ENCODE results near the gene CRHR1.
"Not testable (repeated sequence)": the region's sequence is repeated elsewhere in the genome, so short reads cannot be mapped to it uniquely, and the experiment has no call there.

CRHR1 gene

DNA sequence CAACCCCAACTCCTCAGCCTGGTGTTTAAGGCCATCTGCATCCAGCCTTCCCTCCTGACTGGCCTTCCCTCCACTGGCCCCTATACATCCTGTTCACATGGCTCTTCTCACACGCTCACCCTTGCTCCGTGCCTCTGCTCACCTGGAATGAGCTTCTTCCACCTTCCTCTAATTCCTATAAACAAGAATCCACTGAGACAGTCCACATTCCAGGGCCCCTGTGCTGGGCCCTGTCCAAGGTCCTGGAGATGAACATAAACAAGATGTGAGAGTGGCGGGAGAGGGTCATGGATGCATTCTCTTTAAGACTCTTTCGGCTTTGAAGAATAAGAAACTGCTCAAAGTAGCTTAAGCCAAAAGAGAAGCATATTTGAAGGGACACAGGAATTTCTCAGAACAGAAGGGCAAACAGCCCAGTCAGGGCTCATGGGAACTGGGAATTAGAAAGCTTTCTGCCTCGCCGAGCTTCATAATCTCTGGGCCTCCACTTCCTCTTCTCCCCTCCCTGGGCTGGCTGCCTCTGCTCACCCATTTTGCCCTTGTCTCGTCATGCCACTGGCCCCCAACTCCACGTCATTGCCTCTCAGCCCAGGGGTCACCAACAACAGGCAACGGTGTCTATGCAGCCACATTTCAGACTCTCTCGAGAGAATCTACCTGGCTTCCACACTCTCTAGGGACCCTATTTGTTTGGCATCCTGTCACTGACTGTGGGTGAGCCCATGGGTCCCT lies 74.0 kb downstream of the CRHR1 start:
- no peak overlapping the region for H3K4me3 ChIP-seq (ENCODE audit: low read depth, low read length)
- H3K27me3 ChIP-seq (ENCODE audit: control insufficient read depth, insufficient read depth, low read length) = no peaks in the 10 kb centered on the region
- H3K9ac ChIP-seq = no peak overlapping the region
- peaks cover 5% of the 10 kb centered on the region for H3K4me1 ChIP-seq
- TF ChIP-seq, protein P1, sequence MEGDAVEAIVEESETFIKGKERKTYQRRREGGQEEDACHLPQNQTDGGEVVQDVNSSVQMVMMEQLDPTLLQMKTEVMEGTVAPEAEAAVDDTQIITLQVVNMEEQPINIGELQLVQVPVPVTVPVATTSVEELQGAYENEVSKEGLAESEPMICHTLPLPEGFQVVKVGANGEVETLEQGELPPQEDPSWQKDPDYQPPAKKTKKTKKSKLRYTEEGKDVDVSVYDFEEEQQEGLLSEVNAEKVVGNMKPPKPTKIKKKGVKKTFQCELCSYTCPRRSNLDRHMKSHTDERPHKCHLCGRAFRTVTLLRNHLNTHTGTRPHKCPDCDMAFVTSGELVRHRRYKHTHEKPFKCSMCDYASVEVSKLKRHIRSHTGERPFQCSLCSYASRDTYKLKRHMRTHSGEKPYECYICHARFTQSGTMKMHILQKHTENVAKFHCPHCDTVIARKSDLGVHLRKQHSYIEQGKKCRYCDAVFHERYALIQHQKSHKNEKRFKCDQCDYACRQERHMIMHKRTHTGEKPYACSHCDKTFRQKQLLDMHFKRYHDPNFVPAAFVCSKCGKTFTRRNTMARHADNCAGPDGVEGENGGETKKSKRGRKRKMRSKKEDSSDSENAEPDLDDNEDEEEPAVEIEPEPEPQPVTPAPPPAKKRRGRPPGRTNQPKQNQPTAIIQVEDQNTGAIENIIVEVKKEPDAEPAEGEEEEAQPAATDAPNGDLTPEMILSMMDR (IDR thresholded peaks at IDR 0.05) = no peak
- H2AFZ ChIP-seq = peak overlapping the region; percentile 68
- H3K9me3 ChIP-seq (ENCODE audit: control insufficient read depth, low read length) = no peaks in the 10 kb centered on the region
- no peak overlapping the region for H3K4me2 ChIP-seq (ENCODE audit: low read length)
- H3K36me3 ChIP-seq (ENCODE audit: control insufficient read depth, insufficient read depth, low read length) = no peaks in the 10 kb centered on the region
- no peaks in the 10 kb centered on the region for H3K79me2 ChIP-seq
- H3K27ac ChIP-seq = no peak overlapping the region

DNA sequence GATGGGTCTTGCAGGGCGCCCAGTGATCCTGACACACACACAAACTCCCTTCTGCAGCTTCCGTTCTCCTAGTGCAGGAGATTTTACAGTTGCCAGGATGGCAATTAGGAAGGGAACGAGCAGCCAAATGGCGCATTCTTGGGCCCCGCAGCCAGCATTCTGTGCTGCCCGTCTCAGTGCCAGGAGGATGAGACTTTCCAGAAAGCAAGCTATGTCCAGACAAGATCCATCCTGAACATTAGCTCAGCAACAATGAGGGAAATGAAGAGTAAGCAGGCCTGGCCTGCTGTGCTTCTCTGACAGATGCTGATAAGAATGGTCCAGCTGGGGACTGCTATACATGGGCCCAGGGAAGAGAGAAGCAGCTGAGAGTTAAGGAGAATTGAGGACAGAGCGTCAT lies 77.0 kb downstream of the CRHR1 start:
- Histone ChIP-seq H3K9ac (no peak overlapping the region), H3K4me3 (ENCODE audit: low read depth, low read length) (no peak overlapping the region), H3K4me1 (peaks cover 5% of the 10 kb centered on the region), H3K79me2 (no peaks in the 10 kb centered on the region), H3K27me3 (ENCODE audit: control insufficient read depth, insufficient read depth, low read length) (no peaks in the 10 kb centered on the region), H2AFZ (no peak overlapping the region), H3K27ac (no peak overlapping the region), H3K4me2 (ENCODE audit: low read length) (no peak overlapping the region), H3K9me3 (ENCODE audit: control insufficient read depth, low read length) (no peaks in the 10 kb centered on the region), H3K36me3 (ENCODE audit: control insufficient read depth, insufficient read depth, low read length) (no peaks in the 10 kb centered on the region)
- TF ChIP-seq, protein P1 (IDR thresholded peaks at IDR 0.05) = no peak

DNA sequence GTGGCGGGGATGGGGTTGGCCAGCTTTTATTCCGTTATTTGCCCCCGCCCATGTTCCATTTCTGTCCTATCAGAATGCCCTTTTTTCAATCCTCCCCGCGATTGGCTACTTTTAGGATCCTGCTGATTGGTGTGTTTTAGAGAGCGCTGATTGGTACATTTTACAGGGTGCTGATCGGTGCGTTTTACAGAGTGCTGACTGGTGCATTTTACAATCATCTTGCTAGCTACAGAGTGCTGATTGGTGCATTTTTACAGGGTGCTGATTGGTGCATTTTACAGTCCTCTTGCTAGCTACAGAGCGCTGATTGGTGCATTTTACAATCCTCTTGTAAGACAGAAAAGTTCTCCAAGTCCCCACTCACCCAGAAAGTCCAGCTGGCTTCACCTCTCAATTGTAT lies 78.0 kb downstream of the CRHR1 start:
- H3K9me3 ChIP-seq (ENCODE audit: control insufficient read depth, low read length); H3K4me2 ChIP-seq (ENCODE audit: low read length); H3K4me3 ChIP-seq (ENCODE audit: low read depth, low read length); H3K9ac ChIP-seq; H3K36me3 ChIP-seq (ENCODE audit: control insufficient read depth, insufficient read depth, low read length); H3K4me1 ChIP-seq; H3K27me3 ChIP-seq (ENCODE audit: control insufficient read depth, insufficient read depth, low read length); H2AFZ ChIP-seq; H3K27ac ChIP-seq; H3K79me2 ChIP-seq: not testable (repeated sequence)

DNA sequence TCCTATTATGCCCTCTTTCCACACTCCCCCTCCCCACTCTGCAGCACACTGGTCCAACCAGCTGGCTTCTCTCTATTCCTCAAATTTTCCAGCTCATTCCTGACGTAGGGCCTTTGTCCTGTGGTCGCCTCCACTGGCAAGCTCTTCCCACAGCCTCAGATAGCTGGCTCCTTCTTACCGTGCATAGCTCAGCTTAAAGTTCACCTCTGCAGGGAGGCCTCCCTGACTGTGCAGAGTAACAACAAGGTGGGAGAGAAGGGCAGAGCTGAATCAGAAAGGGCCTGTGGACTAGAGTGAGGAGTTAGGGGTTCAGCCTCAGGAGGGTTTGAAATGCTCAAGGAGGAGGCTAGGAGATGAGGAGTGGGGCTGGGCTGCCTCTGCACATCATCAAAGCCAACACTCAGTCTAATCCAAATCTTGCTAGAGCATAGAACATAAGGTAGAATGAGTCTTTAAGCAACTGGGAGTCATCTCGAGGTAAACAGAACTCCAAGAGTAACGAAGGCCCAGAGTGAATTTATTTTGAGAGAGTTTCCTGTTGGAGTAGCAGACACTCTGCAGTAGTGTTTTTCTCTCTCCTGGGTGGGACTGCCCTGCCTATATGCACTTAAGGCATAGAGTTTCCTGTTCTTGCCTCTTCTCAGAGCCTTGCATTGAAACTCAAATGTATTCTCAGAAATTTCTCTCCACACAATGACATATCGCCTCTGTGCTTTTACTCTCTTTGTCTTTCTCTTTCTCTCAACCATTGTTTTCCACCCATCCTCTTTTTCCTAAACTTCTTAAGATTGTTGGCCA lies 79.9 kb downstream of the CRHR1 start:
- no peak overlapping the region for H3K9ac ChIP-seq
- no peaks in the 10 kb centered on the region for H3K4me1 ChIP-seq
- no peaks in the 10 kb centered on the region for H3K27me3 ChIP-seq (ENCODE audit: control insufficient read depth, insufficient read depth, low read length)
- TF ChIP-seq, protein P1 (IDR thresholded peaks at IDR 0.05) = no peak
- H3K9me3 ChIP-seq (ENCODE audit: control insufficient read depth, low read length) = no peaks in the 10 kb centered on the region
- H3K27ac ChIP-seq = no peak overlapping the region
- no peak overlapping the region for H3K4me2 ChIP-seq (ENCODE audit: low read length)
- no peak overlapping the region for H3K4me3 ChIP-seq (ENCODE audit: low read depth, low read length)
- H3K36me3 ChIP-seq (ENCODE audit: control insufficient read depth, insufficient read depth, low read length) = no peaks in the 10 kb centered on the region
- H2AFZ ChIP-seq = no peak overlapping the region
- H3K79me2 ChIP-seq = no peaks in the 10 kb centered on the region

DNA sequence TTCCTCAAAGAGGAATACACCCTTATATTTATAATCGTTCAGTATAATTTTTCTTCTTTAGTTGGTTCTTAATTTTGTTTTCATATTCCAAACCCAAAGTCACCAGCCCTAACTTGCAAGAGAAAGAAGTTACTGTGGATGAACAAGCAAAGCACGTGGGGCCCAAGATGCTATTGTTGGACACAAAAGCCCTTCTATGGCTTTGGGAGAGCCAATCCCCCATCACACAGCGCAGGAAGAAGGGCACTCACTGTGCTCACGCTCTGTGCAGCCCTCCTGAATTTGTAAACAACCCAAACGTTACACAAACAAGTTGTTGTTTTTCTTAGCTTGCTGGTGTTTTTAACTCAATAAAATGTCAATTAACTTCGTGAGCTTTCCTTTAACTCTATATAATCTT lies 83.1 kb downstream of the CRHR1 start:
- no peaks in the 10 kb centered on the region for H3K9me3 ChIP-seq (ENCODE audit: control insufficient read depth, low read length)
- TF ChIP-seq, protein P1 (IDR thresholded peaks at IDR 0.05) = no peak
- H3K9ac ChIP-seq = no peak overlapping the region
- no peak overlapping the region for H3K27ac ChIP-seq
- H3K4me2 ChIP-seq (ENCODE audit: low read length) = no peak overlapping the region
- H3K36me3 ChIP-seq (ENCODE audit: control insufficient read depth, insufficient read depth, low read length) = no peaks in the 10 kb centered on the region
- no peaks in the 10 kb centered on the region for H3K79me2 ChIP-seq
- no peak overlapping the region for H2AFZ ChIP-seq
- no peak overlapping the region for H3K4me3 ChIP-seq (ENCODE audit: low read depth, low read length)
- no peaks in the 10 kb centered on the region for H3K27me3 ChIP-seq (ENCODE audit: control insufficient read depth, insufficient read depth, low read length)
- H3K4me1 ChIP-seq = no peaks in the 10 kb centered on the region
